IMR-90 (cell line): ENCODE data around the gene AADAC. TPM values are rescaled to one million over a fixed set of nuclear protein-coding genes. Genes with fewer than 3 reads are reported as not detected.

ENCODE experiments used
- ATAC-seq: fragments of 200-7000 bp; cut with Tn5 transposase; 2 replicates; pipeline ENCODE4 v1.9.1; 2020; ENCODE audit warnings: low read depth, mild to moderate bottlenecking, moderate library complexity
- BruUV-seq: library from RNA; stranded (reverse); fragments of 400-500 nt; replicated peaks from 2 replicates; lab custom pipeline; 2021; lab: Mats Ljungman, UMichigan
- CTCF ChIA-PET: fragments of 300-600 bp; formaldehyde crosslinking; extraction: SDS; loops from one replicate; lab custom pipeline; 2021; ENCODE audit warnings: antibody characterized with exemption; lab: Yijun Ruan, JAX
- POLR2A ChIA-PET: fragments of 300-600 bp; sonication (Branson Sonifier 250); formaldehyde crosslinking; loops from one replicate; lab custom pipeline; 2022; ENCODE audit warnings: antibody characterized with exemption; ENCODE audit not compliant: unreplicated experiment; lab: Charles Lee
- DNase-seq: peaks from one replicate; pipeline ENCODE4 v3.0.0; 2013
- H2AFZ ChIP-seq: replicated peaks from 2 replicates; pipeline ENCODE3; 2013; ENCODE audit warnings: low read length, mild to moderate bottlenecking; ENCODE audit not compliant: poor library complexity
- H2AK5ac ChIP-seq: 2 replicates; pipeline ENCODE4 v1.6.1; 2013; ENCODE audit warnings: low read depth, low read length, inconsistent platforms
- H2AK9ac ChIP-seq: replicated peaks from 2 replicates; pipeline ENCODE3; 2013; ENCODE audit warnings: mild to moderate bottlenecking, low read depth, low read length, moderate library complexity; ENCODE audit not compliant: poor library complexity
- H2BK120ac ChIP-seq: 2 replicates; pipeline ENCODE4 v1.6.1; 2013; ENCODE audit warnings: low read depth, low read length, inconsistent platforms
- H2BK15ac ChIP-seq: 3 replicates; pipeline ENCODE4 v1.6.1; 2013; ENCODE audit warnings: low read depth, low read length, inconsistent platforms
- H2BK20ac ChIP-seq: 2 replicates; pipeline ENCODE4 v1.6.1; 2013; ENCODE audit warnings: low read depth, mild to moderate bottlenecking, inconsistent platforms, low read length, moderate library complexity
- H2BK5ac ChIP-seq: 2 replicates; pipeline ENCODE4 v1.6.1; 2013; ENCODE audit warnings: mild to moderate bottlenecking, low read depth, low read length, inconsistent platforms; ENCODE audit not compliant: poor library complexity, severe bottlenecking
- H3K14ac ChIP-seq: replicated peaks from 2 replicates; pipeline ENCODE4 v1.6.1; 2013; ENCODE audit warnings: low read depth, low read length, inconsistent platforms
- H3K18ac ChIP-seq: 2 replicates; pipeline ENCODE4 v1.6.1; 2013; ENCODE audit warnings: low read depth, low read length, control low read depth
- H3K23ac ChIP-seq: 2 replicates; pipeline ENCODE4 v1.6.1; 2013; ENCODE audit warnings: low read depth, low read length, inconsistent platforms
- H3K27ac ChIP-seq: 2 replicates; pipeline ENCODE4 v1.5.1; 2013; ENCODE audit warnings: mild to moderate bottlenecking, control low read depth, low read length; ENCODE audit not compliant: insufficient read depth
- H3K27me3 ChIP-seq: 2 replicates; pipeline ENCODE4 v1.6.1; 2013; ENCODE audit warnings: low read length; ENCODE audit not compliant: control insufficient read depth, insufficient read depth
- H3K36me3 ChIP-seq: 2 replicates; pipeline ENCODE4 v1.6.1; 2013; ENCODE audit warnings: low read length, mixed read lengths; ENCODE audit not compliant: control insufficient read depth, insufficient read depth
- H3K4ac ChIP-seq: 2 replicates; pipeline ENCODE4 v1.6.1; 2013; ENCODE audit warnings: low read depth, low read length, inconsistent platforms
- H3K4me1 ChIP-seq: 2 replicates; pipeline ENCODE4 v1.6.1; 2013; ENCODE audit warnings: low read length, mixed read lengths; ENCODE audit not compliant: control insufficient read depth, insufficient read depth
- H3K4me2 ChIP-seq: 2 replicates; pipeline ENCODE4 v1.6.1; 2013; ENCODE audit warnings: low read depth, mild to moderate bottlenecking, control low read depth, low read length, moderate library complexity
- H3K4me3 ChIP-seq: 2 replicates; pipeline ENCODE4 v1.5.1; 2013; ENCODE audit warnings: low read depth, mild to moderate bottlenecking, control low read depth, low read length, moderate library complexity; ENCODE audit not compliant: insufficient read depth
- H3K56ac ChIP-seq: 2 replicates; pipeline ENCODE4 v1.6.1; 2013; ENCODE audit warnings: low read length, inconsistent platforms; ENCODE audit not compliant: insufficient read depth; ENCODE audit errors: extremely low read depth
- H3K79me1 ChIP-seq, 2 experiments: 2 replicates each; pipeline ENCODE4 v1.6.1; 2013; ENCODE audit warnings: low read length in 2 of 2, inconsistent platforms in 1 of 2, low read depth in 1 of 2
- H3K9ac ChIP-seq: 2 replicates; pipeline ENCODE4 v1.6.1; 2013; ENCODE audit warnings: low read depth, low read length, control low read depth
- H3K9me1 ChIP-seq: 2 replicates; pipeline ENCODE4 v1.6.1; 2013; ENCODE audit warnings: low read length, inconsistent platforms; ENCODE audit not compliant: insufficient read depth
- H3K9me3 ChIP-seq: 2 replicates; pipeline ENCODE4 v1.6.1; 2013; ENCODE audit warnings: low read length; ENCODE audit not compliant: control insufficient read depth, insufficient read depth
- H4K20me1 ChIP-seq: 2 replicates; pipeline ENCODE4 v1.6.1; 2013; ENCODE audit warnings: low read length, inconsistent platforms; ENCODE audit not compliant: insufficient read depth
- H4K5ac ChIP-seq: 2 replicates; pipeline ENCODE4 v1.6.1; 2013; ENCODE audit warnings: mild to moderate bottlenecking, low read depth, low read length, control low read depth
- H4K8ac ChIP-seq, 2 experiments: 2 replicates each; pipeline ENCODE4 v1.6.1; 2013; ENCODE audit warnings: low read depth in 2 of 2, low read length in 2 of 2, control low read depth in 1 of 2, inconsistent platforms in 1 of 2
- H4K91ac ChIP-seq: 2 replicates; pipeline ENCODE4 v1.6.1; 2013; ENCODE audit warnings: low read depth, low read length, inconsistent platforms; ENCODE audit not compliant: insufficient read depth
- BHLHE40 ChIP-seq: fragments of 150-350 bp; IDR thresholded peaks from 2 replicates; pipeline ENCODE4 v1.6.1; 2016; ENCODE audit warnings: mild to moderate bottlenecking, low read depth, low read length
- CEBPB ChIP-seq: IDR thresholded peaks from 2 replicates; pipeline ENCODE4 v1.6.1; 2012; ENCODE audit warnings: low read depth, low read length, improper control_type of control experiment
- CHD1 ChIP-seq: IDR thresholded peaks from 2 replicates; pipeline ENCODE4 v1.6.1; 2012; ENCODE audit warnings: low read depth, low read length, improper control_type of control experiment
- CTCF ChIP-seq: conservative IDR thresholded peaks from 2 replicates; pipeline ENCODE4 v1.5.1; 2012; ENCODE audit warnings: mild to moderate bottlenecking, low read depth, low read length, improper control_type of control experiment
- FOS ChIP-seq: fragments of 150-350 bp; IDR thresholded peaks from 2 replicates; pipeline ENCODE4 v1.6.1; 2016; ENCODE audit warnings: low read depth, low read length
- MAFK ChIP-seq: IDR thresholded peaks from 2 replicates; pipeline ENCODE4 v1.6.1; 2012; ENCODE audit warnings: low read depth, low read length, improper control_type of control experiment
- MAZ ChIP-seq: IDR thresholded peaks from 2 replicates; pipeline ENCODE4 v1.6.1; 2012; ENCODE audit warnings: low read depth, mild to moderate bottlenecking, low read length, improper control_type of control experiment, moderate library complexity, borderline replicate concordance
- MXI1 ChIP-seq: IDR thresholded peaks from 2 replicates; pipeline ENCODE4 v1.6.1; 2012; ENCODE audit warnings: low read depth, mild to moderate bottlenecking, low read length, moderate library complexity, borderline replicate concordance
- POLR2A ChIP-seq: IDR thresholded peaks from 2 replicates; pipeline ENCODE4 v1.6.1; 2012; ENCODE audit warnings: mild to moderate bottlenecking, low read depth, low read length
- RAD21 ChIP-seq: IDR thresholded peaks from 2 replicates; pipeline ENCODE4 v1.6.1; 2012; ENCODE audit warnings: low read length, improper control_type of control experiment
- RCOR1 ChIP-seq: IDR thresholded peaks from 2 replicates; pipeline ENCODE4 v1.6.1; 2012; ENCODE audit warnings: mild to moderate bottlenecking, low read length, improper control_type of control experiment; ENCODE audit not compliant: insufficient replicate concordance
- RFX5 ChIP-seq: IDR thresholded peaks from 2 replicates; pipeline ENCODE4 v1.8.0; 2012; ENCODE audit warnings: low read depth, mild to moderate bottlenecking, low read length, moderate library complexity
- SMC3 ChIP-seq: fragments of 150-350 bp; IDR thresholded peaks from 2 replicates; pipeline ENCODE4 v1.6.1; 2016; ENCODE audit warnings: low read depth, mild to moderate bottlenecking, antibody characterized with exemption, low read length, moderate library complexity
- WGBS, 2 experiments: methylation state at CpG; one replicate each; pipeline versions ENCODE4 v1.1.5 to v1.1.7; 2013; ENCODE audit warnings: missing lambda C conversion rate in 2 of 2; ENCODE audit not compliant: insufficient read length in 1 of 2; ENCODE audit errors: extremely low coverage in 2 of 2; 5-methylcytosine and 5-hydroxymethylcytosine counted together
- dilution Hi-C: fragments of 300-500 bp; cut with HindIII; formaldehyde crosslinking; loops from one replicate; pipeline ENCODE4 v1.14.3; 2018; ENCODE audit warnings: low sequenced_read_pairs; ENCODE audit not compliant: unreplicated experiment
- in situ Hi-C: fragments of 300-500 bp; cut with MboI; formaldehyde crosslinking; loops from 3 replicates; pipeline ENCODE4 v1.14.3; 2019; ENCODE audit warnings: low sequenced_read_pairs, inconsistent platforms, mixed read lengths
- intact Hi-C: fragments of 100-400 bp; cut with micrococcal nuclease; formaldehyde crosslinking; loops from 2 replicates; pipeline ENCODE4 v1.10.0; 2022
- polyA plus RNA-seq, 3 experiments: library from polyadenylated mRNA; depleted of rRNA; stranded (reverse); fragments of >200 nt; gene quantifications; 2 replicates each; pipeline ENCODE4 v1.2.3, GENCODE V29; 2012; ENCODE audit warnings: low replicate concordance in 1 of 3
- total RNA-seq: library from RNA; depleted of rRNA; stranded (reverse); fragments of >200 nt; gene quantifications from 2 replicates; pipeline ENCODE4 v1.2.3, GENCODE V29; 2012
- TF ChIP-seq, protein P1 (sequence below): fragments of 150-350 bp; IDR thresholded peaks from 2 replicates; pipeline ENCODE4 v1.6.1; 2016; ENCODE audit warnings: low read depth, mild to moderate bottlenecking, low read length, moderate library complexity, borderline replicate concordance

Gene AADAC
- total and polyA plus RNA-seq, 2 of the 4 experiments (the other 2 are of a cell fraction): not detected

- Histone ChIP-seq H3K27me3 (no peaks in the 10 kb centered on the region), H2BK15ac (no peak overlapping the region), H4K5ac (no peak overlapping the region), H3K79me1 (no peaks in the 10 kb centered on the region), H3K4me2 (no peak overlapping the region), H3K56ac (no peak overlapping the region), H2BK120ac (no peak overlapping the region), H3K14ac (no peak overlapping the region), H2AK5ac (no peak overlapping the region), H3K9me1 (no peaks in the 10 kb centered on the region), H2BK5ac (no peak overlapping the region), H3K4me1 (no peaks in the 10 kb centered on the region), H3K9ac (no peak overlapping the region), H2AFZ (no peak overlapping the region), H2AK9ac (no peak overlapping the region), H3K27ac (no peak overlapping the region), H3K4me3 (no peak overlapping the region), H3K9me3 (no peaks in the 10 kb centered on the region), H3K4ac (no peak overlapping the region), H3K18ac (no peak overlapping the region), H4K91ac (no peak overlapping the region), H3K36me3 (no peaks in the 10 kb centered on the region), H4K8ac (no peak overlapping the region), H4K20me1 (no peaks in the 10 kb centered on the region), H3K23ac (no peak overlapping the region), H2BK20ac (no peak overlapping the region)
- dilution Hi-C loops: no loop called here
- DNase-seq: no peak
- ChIA-PET CTCF (no interaction called here), POLR2A (no interaction called here)
- intact Hi-C loops: no loop called here
- BruUV-seq: no TSS peak
- in situ Hi-C loops: no loop called here
- no CpG with 5 or more reads among the region's 2 CpGs for WGBS, 2 experiments
- no peak for ATAC-seq
- TF ChIP-seq BHLHE40 (no peak), CHD1 (no peak), FOS (no peak), RCOR1 (no peak), POLR2A (no peak), RAD21 (no peak), MAFK (no peak), CTCF (no peak), RFX5 (no peak), CEBPB (no peak), SMC3 (no peak), MXI1 (no peak), MAZ (no peak)
- TF ChIP-seq, protein P1, sequence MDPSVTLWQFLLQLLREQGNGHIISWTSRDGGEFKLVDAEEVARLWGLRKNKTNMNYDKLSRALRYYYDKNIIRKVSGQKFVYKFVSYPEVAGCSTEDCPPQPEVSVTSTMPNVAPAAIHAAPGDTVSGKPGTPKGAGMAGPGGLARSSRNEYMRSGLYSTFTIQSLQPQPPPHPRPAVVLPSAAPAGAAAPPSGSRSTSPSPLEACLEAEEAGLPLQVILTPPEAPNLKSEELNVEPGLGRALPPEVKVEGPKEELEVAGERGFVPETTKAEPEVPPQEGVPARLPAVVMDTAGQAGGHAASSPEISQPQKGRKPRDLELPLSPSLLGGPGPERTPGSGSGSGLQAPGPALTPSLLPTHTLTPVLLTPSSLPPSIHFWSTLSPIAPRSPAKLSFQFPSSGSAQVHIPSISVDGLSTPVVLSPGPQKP: no peak
Observed at GRCh38 chr3:151792411-151792810, 21.5 kb upstream of the AADAC start.
